ENCODE data around the gene OSM. TPM values are rescaled to one million over a fixed set of nuclear protein-coding genes. Genes with fewer than 3 reads are reported as not detected.

The OSM gene
- polyA plus RNA-seq, 12 donors = 0.13 to 1.2 (median 0.36) TPM; not detected in 4

Other genes starting within 250 kb of the OSM start
- gene HORMAD2, start 186.4 kb downstream of the OSM start, polyA plus RNA-seq (ENCODE audit: insufficient read length in 12 of 12) = under 1 TPM in 1 of 12 donors, not detected in 11; 0.08 TPM
- 1 to 10 TPM in 6 of 12 donors, under 1 TPM in 5, not detected in 1; 0.62 to 9.6 (median 1.0) TPM for gene LIF, start 20.1 kb downstream of the OSM start, polyA plus RNA-seq (ENCODE audit: insufficient read length in 12 of 12)
- 10 to 100 TPM in 1 of 12 donors, 1 to 10 TPM in 10, not detected in 1; 2.5 to 25.7 (median 4.1) TPM for gene CASTOR1, start 22.7 kb upstream of the OSM start, polyA plus RNA-seq (ENCODE audit: insufficient read length in 12 of 12)
- 10 to 100 TPM in 2 of 12 donors, 1 to 10 TPM in 9, not detected in 1; 4.6 to 16.9 (median 6.4) TPM for gene TBC1D10A, start 60.1 kb upstream of the OSM start, polyA plus RNA-seq (ENCODE audit: insufficient read length in 12 of 12)
- 100 to 1,000 TPM in 1 of 12 donors, 10 to 100 TPM in 10, not detected in 1; 49.9 to 189 (median 71.6) TPM for gene SF3A1, start 90.0 kb upstream of the OSM start, polyA plus RNA-seq (ENCODE audit: insufficient read length in 12 of 12)
- 1 to 10 TPM in 8 of 12 donors, under 1 TPM in 2, not detected in 2; 0.69 to 3.5 (median 1.1) TPM for gene CCDC157, start 90.2 kb upstream of the OSM start, polyA plus RNA-seq (ENCODE audit: insufficient read length in 12 of 12)
- 100 to 1,000 TPM in 1 of 12 donors, 10 to 100 TPM in 8, 1 to 10 TPM in 3; 5.4 to 297 (median 11.3) TPM for gene RNF215, start 120.6 kb upstream of the OSM start, polyA plus RNA-seq (ENCODE audit: insufficient read length in 12 of 12)
- gene SEC14L2, start 130.2 kb upstream of the OSM start, polyA plus RNA-seq (ENCODE audit: insufficient read length in 12 of 12) = 1 to 10 TPM in 10 of 12 donors, not detected in 2; 1.1 to 4.3 (median 2.1) TPM
- gene MTFP1, start 158.9 kb upstream of the OSM start, polyA plus RNA-seq (ENCODE audit: insufficient read length in 12 of 12) = 1 to 10 TPM in 10 of 12 donors, not detected in 2; 3.2 to 6.2 (median 5.0) TPM
- gene SEC14L3, start 205.2 kb upstream of the OSM start, polyA plus RNA-seq (ENCODE audit: insufficient read length in 12 of 12) = not detected
- gene SEC14L4, start 238.8 kb upstream of the OSM start, polyA plus RNA-seq (ENCODE audit: insufficient read length in 12 of 12) = under 1 TPM in 10 of 12 donors, not detected in 2; 0.08 to 0.45 (median 0.15) TPM

Measured in muscle of arm (tissue), 12 donors.